Fibroblast of skin of back (primary cell): ENCODE results near the gene PRXL2C.
"Not testable (repeated sequence)": the region's sequence is repeated elsewhere in the genome, so short reads cannot be mapped to it uniquely, and the experiment has no call there.

ENCODE experiments used
- DNase-seq: peaks from one replicate; pipeline ENCODE4 v3.0.0-alpha.2; 2013

The PRXL2C gene

GRCh38 chr9:96649620-96650324, 5.3 kb downstream of the PRXL2C start:
- no peak for DNase-seq

- peak; percentile 52 for DNase-seq
These were observed 8.8 kb downstream of the PRXL2C start for GRCh38 chr9:96646081-96646991.

DNA sequence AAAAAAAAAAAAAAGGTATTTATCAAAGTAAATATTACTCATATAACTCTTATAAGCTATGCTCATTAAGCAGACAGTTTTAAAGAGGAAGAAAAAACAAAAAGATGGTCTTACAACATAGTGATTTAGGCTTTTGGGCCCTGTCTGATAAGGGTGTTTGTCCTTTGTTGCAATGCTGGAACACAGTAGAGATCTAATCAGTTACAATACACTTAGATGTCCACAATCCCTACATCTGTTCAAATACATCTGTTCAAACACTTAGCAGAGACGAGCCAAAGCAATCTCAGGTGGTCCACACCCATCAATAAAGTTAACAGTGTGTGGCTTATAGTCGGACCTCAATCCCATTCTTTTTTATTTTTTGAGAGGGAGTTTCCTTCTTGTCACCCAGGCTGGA, 11.0 kb downstream of the PRXL2C start:
- no peak for DNase-seq

DNA sequence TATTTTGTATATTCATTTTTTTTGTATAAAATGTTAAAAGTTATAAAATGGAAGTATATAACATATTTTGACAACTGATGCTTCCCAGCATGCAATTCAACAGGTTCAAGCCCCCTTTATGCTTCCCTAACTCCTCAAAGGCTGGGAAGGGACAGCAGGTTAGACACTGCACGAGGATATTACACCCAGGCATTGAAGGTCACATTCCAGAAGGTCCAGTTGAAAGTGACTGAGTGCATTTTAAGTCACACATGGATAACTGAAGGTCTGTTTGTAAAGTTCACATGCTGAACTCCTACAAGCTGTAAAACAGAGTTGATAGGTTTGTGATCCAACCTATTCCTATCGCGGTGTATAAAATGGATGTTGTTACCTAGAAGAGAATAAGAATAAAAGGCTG, 13.6 kb downstream of the PRXL2C start:
- DNase-seq: no peak

- DNase-seq: peak; percentile 22
These were observed 16.3 kb downstream of the PRXL2C start for GRCh38 chr9:96638606-96639364.

- no peak for DNase-seq
These were observed 18.7 kb downstream of the PRXL2C start for GRCh38 chr9:96636368-96636767.

- not testable (repeated sequence) for DNase-seq
These were observed 21.5 kb downstream of the PRXL2C start for GRCh38 chr9:96633579-96633978.

- DNase-seq: no peak
These were observed 28.2 kb downstream of the PRXL2C start for GRCh38 chr9:96626912-96627311.

DNA sequence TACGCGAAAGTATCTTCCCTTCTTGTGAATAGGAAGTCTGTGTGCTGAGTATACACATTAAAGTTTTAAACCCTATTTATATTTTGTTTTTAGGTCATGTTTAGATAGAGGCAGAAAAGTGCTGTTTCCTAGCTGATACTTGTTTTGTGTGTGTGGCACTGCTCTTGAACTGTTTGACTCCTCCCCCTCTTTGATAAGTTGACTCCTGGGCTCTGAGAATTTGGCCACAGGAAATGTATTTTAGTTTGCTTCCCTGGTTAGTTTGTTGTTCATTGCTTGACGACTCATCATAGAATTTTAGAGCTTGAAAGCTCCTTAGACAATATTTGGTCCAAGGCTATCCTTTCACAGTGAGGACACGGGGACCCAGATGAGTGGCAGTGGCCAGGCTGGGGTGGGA, 33.5 kb downstream of the PRXL2C start:
- DNase-seq: peak; percentile 21

GRCh38 chr9:96620832-96621269, 34.3 kb downstream of the PRXL2C start:
- DNase-seq: no peak

DNA sequence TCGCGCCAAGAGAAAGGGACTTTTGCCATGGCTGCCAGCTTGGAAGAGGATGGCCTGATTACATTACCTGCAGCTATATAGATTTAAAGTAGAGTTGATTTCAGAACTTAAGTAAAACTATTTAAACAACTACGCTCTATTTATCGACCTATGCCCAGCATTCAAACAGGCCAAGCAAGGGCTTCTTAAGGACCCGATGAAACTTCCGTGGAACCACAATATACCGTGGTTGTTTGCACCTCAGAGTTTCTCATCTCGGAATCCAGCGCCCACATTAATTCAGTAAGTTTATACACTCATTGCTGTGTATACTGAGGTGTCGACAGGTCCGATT, 35.0 kb downstream of the PRXL2C start:
- no peak for DNase-seq

DNA sequence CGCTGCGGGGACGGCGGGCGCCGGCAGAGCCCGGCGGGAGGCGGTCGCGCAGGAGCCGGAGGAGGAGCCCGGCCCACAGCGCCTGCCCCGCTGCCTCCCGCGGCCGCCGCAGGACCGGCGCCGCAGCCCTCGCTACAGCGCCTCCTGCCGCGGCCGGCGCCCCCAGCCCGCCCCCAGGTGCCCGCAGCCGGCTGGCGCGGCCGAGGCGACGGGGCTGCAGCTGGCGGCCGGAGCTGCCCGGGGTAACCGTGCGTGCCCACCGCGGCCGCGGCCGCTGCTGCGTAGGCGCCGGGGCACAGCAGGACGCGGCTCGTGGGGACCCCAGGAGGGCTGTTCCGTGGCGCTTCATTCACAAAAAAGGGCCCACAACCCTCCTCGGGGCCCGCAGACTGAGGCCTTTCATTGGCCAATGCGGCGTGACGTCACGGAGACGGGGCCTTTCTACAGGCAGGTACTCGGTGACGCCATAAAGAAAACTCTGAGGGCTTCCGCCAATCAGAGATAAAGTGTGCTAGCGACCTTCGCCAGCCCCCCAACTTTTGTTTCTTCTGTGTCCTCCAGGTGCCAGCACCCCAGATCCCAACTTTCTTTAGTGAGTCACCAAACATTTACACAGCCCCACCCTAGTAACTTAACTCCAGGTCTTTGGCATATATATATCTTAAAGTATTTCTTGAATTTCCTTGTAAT, 35.5 kb downstream of the PRXL2C start, which contains the start of gene CDC14B:
Gene CDC14B (minus strand): TSS at position 353 of the 690 bp plus-strand sequence. CDS start 465 bp downstream, outside the sequence.
- peak; percentile 85 for DNase-seq

- no peak for DNase-seq
These were observed 36.0 kb downstream of the PRXL2C start for GRCh38 chr9:96619124-96619465.

DNA sequence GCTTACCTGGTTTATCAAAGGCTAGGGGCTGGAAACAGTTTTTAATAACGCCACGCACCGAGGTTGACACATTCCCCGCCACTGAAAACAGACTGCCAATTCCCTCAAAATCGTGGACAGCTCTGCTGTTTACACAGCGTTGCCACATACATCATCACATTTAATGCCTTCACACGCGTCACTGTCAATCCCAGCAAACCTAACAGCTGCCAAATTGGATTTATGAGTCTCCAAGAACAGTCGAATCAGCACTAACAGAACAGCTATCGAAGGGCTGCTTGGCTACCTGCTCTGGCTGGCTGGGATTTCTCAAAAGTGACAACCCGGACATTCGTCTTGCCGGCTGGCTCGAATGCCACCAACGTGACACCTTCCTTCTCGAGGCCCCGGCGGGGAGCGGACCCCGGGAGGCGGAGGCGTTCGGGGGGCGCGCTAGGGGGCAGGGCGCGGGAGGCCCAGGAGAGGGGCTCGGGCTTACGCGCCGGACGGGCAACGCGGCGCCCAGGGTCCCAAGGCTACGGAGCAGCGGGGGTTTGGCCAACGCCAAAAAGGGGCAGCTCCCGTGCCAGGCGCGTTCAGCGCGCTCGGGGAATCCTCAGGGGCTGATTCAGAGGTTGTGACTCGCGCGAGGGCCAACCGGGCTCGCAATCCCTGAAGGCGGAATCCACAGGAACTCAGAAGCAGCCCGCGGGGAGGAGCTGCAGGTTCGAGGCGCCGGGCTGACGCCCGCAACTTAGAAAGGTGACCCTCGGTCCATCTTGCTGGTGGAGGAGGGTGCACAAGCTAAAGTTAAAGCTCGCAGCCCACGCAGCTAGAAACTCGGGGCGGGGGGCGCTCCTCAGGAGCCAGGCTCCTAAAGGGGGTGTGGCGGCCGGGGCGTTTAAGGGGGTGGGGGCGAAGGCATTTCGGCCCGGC, 36.7 kb downstream of the PRXL2C start:
- DNase-seq: peak; percentile 52

DNA sequence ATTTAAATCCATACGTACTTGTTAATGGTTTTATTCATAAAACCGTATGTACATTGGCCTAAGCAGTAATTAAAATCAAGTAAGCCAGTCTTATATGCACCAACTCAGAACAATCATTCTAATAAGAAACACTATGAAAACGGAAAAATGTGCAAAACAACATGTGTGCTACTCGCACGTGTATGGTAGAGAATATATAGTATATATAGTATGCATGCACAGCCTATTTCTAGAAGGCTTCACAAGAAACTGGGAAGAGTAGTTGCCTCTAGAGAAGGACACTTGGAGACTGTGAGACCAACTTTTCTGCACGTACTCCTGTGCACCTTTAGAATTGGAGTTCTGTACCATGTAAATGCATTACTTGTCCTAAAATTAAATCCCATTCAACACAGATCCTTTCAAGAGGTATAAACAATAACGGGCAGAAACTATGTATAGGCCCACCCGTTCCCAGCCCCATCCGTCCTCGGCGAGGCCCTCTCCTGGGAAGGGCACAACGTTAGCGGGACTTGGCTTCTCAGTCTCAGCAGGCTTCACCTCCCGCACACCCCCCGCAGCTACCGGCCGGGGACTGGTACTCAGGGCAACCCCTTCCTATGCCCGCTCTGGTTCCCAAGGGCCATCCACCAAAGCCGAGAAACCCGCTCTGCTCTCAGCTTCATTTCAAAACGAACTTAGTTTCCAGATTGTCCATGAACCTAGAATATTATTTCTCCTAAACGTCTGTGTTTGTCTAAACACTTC, 37.5 kb downstream of the PRXL2C start:
- DNase-seq: no peak

DNA sequence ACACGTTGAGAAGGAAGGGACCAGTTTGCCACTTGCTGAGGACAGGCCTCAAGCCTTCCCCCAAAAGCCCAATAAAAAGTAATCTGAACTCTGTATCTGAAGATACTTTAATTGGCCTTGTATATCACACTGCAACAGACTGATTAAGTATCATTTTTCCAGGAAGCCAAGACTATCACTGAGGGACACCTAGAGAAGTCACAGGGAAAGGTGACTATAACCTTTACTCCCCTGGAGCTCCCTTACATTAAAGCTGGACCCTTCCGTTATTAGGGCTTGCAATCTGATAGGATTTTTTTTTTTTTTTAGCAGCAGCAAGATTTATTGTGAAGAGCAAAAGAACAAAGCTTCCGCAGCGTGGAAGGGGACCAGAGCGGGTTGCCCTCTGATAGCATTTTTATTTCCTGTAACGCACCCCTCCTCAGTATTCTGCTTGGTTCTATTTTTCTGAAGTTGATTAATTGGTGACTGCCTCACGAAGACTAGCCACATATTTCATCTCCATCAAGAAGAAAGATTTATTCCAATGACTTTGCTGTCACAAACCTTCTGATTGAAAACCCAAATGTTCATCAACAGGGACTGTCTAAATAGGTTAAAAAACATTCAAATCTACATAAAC, 38.2 kb downstream of the PRXL2C start:
- DNase-seq: no peak

DNA sequence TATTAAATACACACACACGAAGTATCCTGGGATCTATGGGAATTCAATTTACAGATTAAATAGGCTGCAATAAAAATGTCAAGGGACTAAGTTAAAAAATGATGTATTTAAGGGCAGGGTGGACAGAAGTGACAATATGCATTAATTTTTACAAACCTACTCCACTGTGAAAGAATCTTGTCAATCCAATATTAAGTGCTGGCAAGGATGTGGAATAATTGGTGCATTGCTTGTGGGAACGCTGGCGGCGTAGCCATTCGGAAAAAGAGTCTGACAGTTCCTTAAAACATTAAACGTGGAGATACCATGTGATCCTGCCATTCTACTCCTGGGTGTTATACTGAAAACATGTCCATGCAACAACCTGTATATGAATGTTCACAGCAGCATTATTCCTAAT, 39.7 kb downstream of the PRXL2C start:
- no peak for DNase-seq

DNA sequence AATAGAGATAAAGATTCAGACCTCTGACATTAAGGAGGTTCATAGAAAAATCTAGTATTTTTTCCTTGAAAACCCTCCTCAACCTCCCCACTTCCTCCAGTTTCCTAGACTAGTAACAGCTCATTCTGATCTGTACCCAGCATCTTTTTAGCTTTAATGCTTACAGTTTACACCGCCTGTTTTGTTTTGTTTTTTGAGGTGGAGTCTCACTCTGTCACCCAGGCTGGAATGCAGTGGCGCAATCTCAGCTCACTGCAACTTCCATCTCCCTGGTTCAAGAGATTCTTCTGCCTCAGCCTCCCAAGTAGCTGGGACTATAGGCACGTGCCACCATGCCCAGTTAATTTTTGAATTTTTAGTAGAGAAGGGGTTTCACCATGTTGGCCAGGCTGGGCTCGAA, 40.5 kb downstream of the PRXL2C start:
- DNase-seq: not testable (repeated sequence)

DNA sequence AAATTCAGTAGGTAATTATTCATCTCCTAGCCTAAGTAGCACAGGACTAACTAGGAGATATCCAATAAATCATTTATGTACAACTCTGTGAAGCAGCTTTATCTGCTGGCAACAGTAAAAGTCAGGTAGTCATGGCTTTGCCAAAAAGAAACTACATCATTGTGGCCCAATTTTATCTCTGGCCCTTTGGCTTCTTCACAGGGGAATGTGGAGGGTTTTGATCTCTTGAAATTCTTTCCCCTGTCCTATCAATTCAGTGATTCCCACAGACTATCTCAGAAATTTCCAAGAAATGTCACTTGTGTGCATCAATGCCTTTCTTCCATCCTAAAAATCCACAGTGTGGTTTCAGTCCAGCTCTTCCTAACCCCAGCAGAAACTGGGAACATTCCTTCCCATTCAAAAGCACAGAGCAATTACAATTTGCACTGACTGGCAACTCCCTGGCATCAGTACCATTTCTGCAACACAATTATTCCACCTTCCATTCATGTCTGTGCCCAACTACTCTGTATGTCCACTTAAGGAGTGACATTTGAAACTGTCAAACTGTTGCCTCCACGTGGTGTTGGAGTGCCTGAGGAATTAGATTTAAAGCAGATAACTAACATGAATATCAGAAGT, 42.0 kb downstream of the PRXL2C start:
- DNase-seq: no peak
